IPS-18a (cell line): ENCODE measurements around the gene ZNF280A.

ENCODE experiments used
- H3K27ac ChIP-seq: one replicate; pipeline ENCODE4 v1.5.1; 2013; ENCODE audit warnings: low read length
- H3K27me3 ChIP-seq: one replicate; pipeline ENCODE4 v1.6.1; 2013; ENCODE audit warnings: mild to moderate bottlenecking, low read length; ENCODE audit not compliant: control insufficient read depth, insufficient read depth
- H3K36me3 ChIP-seq: one replicate; pipeline ENCODE4 v1.6.1; 2013; ENCODE audit warnings: low read depth, low read length; ENCODE audit not compliant: control insufficient read depth
- H3K4me1 ChIP-seq: one replicate; pipeline ENCODE4 v1.6.1; 2013; ENCODE audit warnings: low read depth, low read length; ENCODE audit not compliant: control insufficient read depth
- H3K4me3 ChIP-seq: one replicate; pipeline ENCODE4 v1.5.1; 2013; ENCODE audit warnings: low read length
- H3K9ac ChIP-seq: one replicate; pipeline ENCODE4 v1.6.1; 2013; ENCODE audit warnings: mild to moderate bottlenecking, low read length, moderate library complexity
- H3K9me3 ChIP-seq: one replicate; pipeline ENCODE4 v1.6.1; 2013; ENCODE audit warnings: low read depth, low read length; ENCODE audit not compliant: control insufficient read depth

ZNF280A gene

GRCh38 chr22:22520020-22520656 is at the start of gene ZNF280A:
ZNF280A (minus strand) TSS chr22:22520270; CDS start chr22:22515630, 4,640 bp downstream.
- Histone ChIP-seq H3K9ac (no peak within 1 kb of the TSS), H3K4me3 (no peak within 1 kb of the TSS), H3K27ac (no peak within 1 kb of the TSS), H3K4me1 (peaks cover 4% of the 10 kb centered on the region), H3K36me3 (no peaks in the 10 kb centered on the region), H3K9me3 (no peaks in the 10 kb centered on the region), H3K27me3 (peaks cover 67% of the 10 kb centered on the region)

GRCh38 chr22:22569218-22569617 is 49.1 kb upstream of the ZNF280A start:
- Histone ChIP-seq H3K4me1 (no peaks in the 10 kb centered on the region), H3K36me3 (no peaks in the 10 kb centered on the region), H3K4me3 (no peak overlapping the region), H3K9ac (no peak overlapping the region), H3K9me3 (no peaks in the 10 kb centered on the region), H3K27ac (no peak overlapping the region), H3K27me3 (peaks cover 97% of the 10 kb centered on the region)

GRCh38 chr22:22565981-22566380 is 45.9 kb upstream of the ZNF280A start:
- H3K27ac ChIP-seq, result no peak overlapping the region
- H3K27me3 ChIP-seq, result peaks cover 79% of the 10 kb centered on the region
- no peaks in the 10 kb centered on the region for H3K4me1 ChIP-seq
- H3K4me3 ChIP-seq, result no peak overlapping the region
- H3K9me3 ChIP-seq, result no peaks in the 10 kb centered on the region
- H3K9ac ChIP-seq, result no peak overlapping the region
- no peaks in the 10 kb centered on the region for H3K36me3 ChIP-seq

GRCh38 chr22:22558972-22559603 is 39.0 kb upstream of the ZNF280A start, which contains the start of gene PRAME:
PRAME (minus strand) TSS chr22:22559265; CDS start chr22:22556832, 2,433 bp downstream.
- H3K4me1 ChIP-seq, result no peaks in the 10 kb centered on the region
- no peak within 1 kb of the TSS for H3K9ac ChIP-seq
- H3K36me3 ChIP-seq, result no peaks in the 10 kb centered on the region
- peaks cover 23% of the 10 kb centered on the region for H3K27me3 ChIP-seq
- H3K4me3 ChIP-seq, result no peak within 1 kb of the TSS
- no peak within 1 kb of the TSS for H3K27ac ChIP-seq
- no peaks in the 10 kb centered on the region for H3K9me3 ChIP-seq

- Histone ChIP-seq H3K9me3 (no peaks in the 10 kb centered on the region), H3K9ac (no peak overlapping the region), H3K4me1 (no peaks in the 10 kb centered on the region), H3K36me3 (no peaks in the 10 kb centered on the region), H3K4me3 (no peak overlapping the region), H3K27me3 (peaks cover 25% of the 10 kb centered on the region), H3K27ac (no peak overlapping the region)
Measured at GRCh38 chr22:22558071-22558971, 38.3 kb upstream of the ZNF280A start.

- Histone ChIP-seq H3K27ac (no peak overlapping the region), H3K36me3 (no peaks in the 10 kb centered on the region), H3K4me3 (no peak overlapping the region), H3K9ac (no peak overlapping the region), H3K27me3 (peaks cover 27% of the 10 kb centered on the region), H3K9me3 (no peaks in the 10 kb centered on the region), H3K4me1 (no peaks in the 10 kb centered on the region)
Measured at GRCh38 chr22:22556995-22557925, 37.2 kb upstream of the ZNF280A start.

- H3K27ac ChIP-seq, result no peak overlapping the region
- no peak overlapping the region for H3K4me3 ChIP-seq
- no peaks in the 10 kb centered on the region for H3K36me3 ChIP-seq
- H3K9ac ChIP-seq, result no peak overlapping the region
- no peaks in the 10 kb centered on the region for H3K4me1 ChIP-seq
- no peaks in the 10 kb centered on the region for H3K9me3 ChIP-seq
- peaks cover 31% of the 10 kb centered on the region for H3K27me3 ChIP-seq
Measured at GRCh38 chr22:22556578-22556977, 36.5 kb upstream of the ZNF280A start.

GRCh38 chr22:22555596-22555995 is 35.5 kb upstream of the ZNF280A start:
- Histone ChIP-seq H3K9me3 (no peaks in the 10 kb centered on the region), H3K9ac (no peak overlapping the region), H3K27me3 (peaks cover 41% of the 10 kb centered on the region), H3K4me3 (no peak overlapping the region), H3K27ac (no peak overlapping the region), H3K4me1 (no peaks in the 10 kb centered on the region), H3K36me3 (no peaks in the 10 kb centered on the region)

- no peaks in the 10 kb centered on the region for H3K9me3 ChIP-seq
- peaks cover 49% of the 10 kb centered on the region for H3K27me3 ChIP-seq
- H3K4me3 ChIP-seq, result no peak overlapping the region
- H3K27ac ChIP-seq, result no peak overlapping the region
- H3K4me1 ChIP-seq, result no peaks in the 10 kb centered on the region
- no peaks in the 10 kb centered on the region for H3K36me3 ChIP-seq
- no peak overlapping the region for H3K9ac ChIP-seq
Measured at GRCh38 chr22:22554587-22555284, 34.7 kb upstream of the ZNF280A start.

GRCh38 chr22:22553735-22554586 is 33.9 kb upstream of the ZNF280A start:
- Histone ChIP-seq H3K27ac (no peak overlapping the region), H3K9me3 (no peaks in the 10 kb centered on the region), H3K27me3 (peaks cover 57% of the 10 kb centered on the region), H3K4me1 (no peaks in the 10 kb centered on the region), H3K4me3 (no peak overlapping the region), H3K36me3 (no peaks in the 10 kb centered on the region), H3K9ac (no peak overlapping the region)
